ENCODE results near the gene RXRA.

GRCh38 chr9:134324359-134325095 is 1.7 kb upstream of the RXRA start:
- TF ChIP-seq, protein P1, sequence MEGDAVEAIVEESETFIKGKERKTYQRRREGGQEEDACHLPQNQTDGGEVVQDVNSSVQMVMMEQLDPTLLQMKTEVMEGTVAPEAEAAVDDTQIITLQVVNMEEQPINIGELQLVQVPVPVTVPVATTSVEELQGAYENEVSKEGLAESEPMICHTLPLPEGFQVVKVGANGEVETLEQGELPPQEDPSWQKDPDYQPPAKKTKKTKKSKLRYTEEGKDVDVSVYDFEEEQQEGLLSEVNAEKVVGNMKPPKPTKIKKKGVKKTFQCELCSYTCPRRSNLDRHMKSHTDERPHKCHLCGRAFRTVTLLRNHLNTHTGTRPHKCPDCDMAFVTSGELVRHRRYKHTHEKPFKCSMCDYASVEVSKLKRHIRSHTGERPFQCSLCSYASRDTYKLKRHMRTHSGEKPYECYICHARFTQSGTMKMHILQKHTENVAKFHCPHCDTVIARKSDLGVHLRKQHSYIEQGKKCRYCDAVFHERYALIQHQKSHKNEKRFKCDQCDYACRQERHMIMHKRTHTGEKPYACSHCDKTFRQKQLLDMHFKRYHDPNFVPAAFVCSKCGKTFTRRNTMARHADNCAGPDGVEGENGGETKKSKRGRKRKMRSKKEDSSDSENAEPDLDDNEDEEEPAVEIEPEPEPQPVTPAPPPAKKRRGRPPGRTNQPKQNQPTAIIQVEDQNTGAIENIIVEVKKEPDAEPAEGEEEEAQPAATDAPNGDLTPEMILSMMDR (IDR thresholded peaks at IDR 0.05), result peak in 1 of 6 experiments; percentile 9
- no peak for TF ChIP-seq POLR2A (IDR thresholded peaks at IDR 0.05)

All from thyroid gland (tissue), 4 donors.